Measurements from ENCODE around the gene CDCA5.

The CDCA5 gene, protein sequence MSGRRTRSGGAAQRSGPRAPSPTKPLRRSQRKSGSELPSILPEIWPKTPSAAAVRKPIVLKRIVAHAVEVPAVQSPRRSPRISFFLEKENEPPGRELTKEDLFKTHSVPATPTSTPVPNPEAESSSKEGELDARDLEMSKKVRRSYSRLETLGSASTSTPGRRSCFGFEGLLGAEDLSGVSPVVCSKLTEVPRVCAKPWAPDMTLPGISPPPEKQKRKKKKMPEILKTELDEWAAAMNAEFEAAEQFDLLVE

GRCh38 chr11:65083834-65084597, at the start of gene CDCA5, which contains the start of gene ZFPL1:
TSS of gene CDCA5 (minus strand) at chr11:65084040. CDS start at chr11:65083978, 62 bp downstream.
TSS of gene ZFPL1 (plus strand) at chr11:65084222. CDS start at chr11:65084699, 477 bp downstream.
- peak; percentile 94 for DNase-seq (ENCODE audit: low read depth)

GRCh38 chr11:65132988-65133700, 49.3 kb upstream of the CDCA5 start:
- no peak for DNase-seq (ENCODE audit: low read depth)

GRCh38 chr11:65132238-65132987, 48.6 kb upstream of the CDCA5 start:
- DNase-seq (ENCODE audit: low read depth): no peak

- DNase-seq (ENCODE audit: low read depth): no peak
Observed at GRCh38 chr11:65131895-65132237, 48.0 kb upstream of the CDCA5 start.

GRCh38 chr11:65131417-65131776, 47.6 kb upstream of the CDCA5 start:
- DNase-seq (ENCODE audit: low read depth): no peak

GRCh38 chr11:65130631-65131416, 47.0 kb upstream of the CDCA5 start:
- no peak for DNase-seq (ENCODE audit: low read depth)

- DNase-seq (ENCODE audit: low read depth): no peak
Observed at GRCh38 chr11:65129649-65130441, 46.0 kb upstream of the CDCA5 start.

GRCh38 chr11:65128182-65129145, 44.6 kb upstream of the CDCA5 start:
- DNase-seq (ENCODE audit: low read depth): no peak

GRCh38 chr11:65127473-65128181, 43.8 kb upstream of the CDCA5 start:
- no peak for DNase-seq (ENCODE audit: low read depth)

GRCh38 chr11:65126624-65127274, 42.9 kb upstream of the CDCA5 start:
- no peak for DNase-seq (ENCODE audit: low read depth)

DNA sequence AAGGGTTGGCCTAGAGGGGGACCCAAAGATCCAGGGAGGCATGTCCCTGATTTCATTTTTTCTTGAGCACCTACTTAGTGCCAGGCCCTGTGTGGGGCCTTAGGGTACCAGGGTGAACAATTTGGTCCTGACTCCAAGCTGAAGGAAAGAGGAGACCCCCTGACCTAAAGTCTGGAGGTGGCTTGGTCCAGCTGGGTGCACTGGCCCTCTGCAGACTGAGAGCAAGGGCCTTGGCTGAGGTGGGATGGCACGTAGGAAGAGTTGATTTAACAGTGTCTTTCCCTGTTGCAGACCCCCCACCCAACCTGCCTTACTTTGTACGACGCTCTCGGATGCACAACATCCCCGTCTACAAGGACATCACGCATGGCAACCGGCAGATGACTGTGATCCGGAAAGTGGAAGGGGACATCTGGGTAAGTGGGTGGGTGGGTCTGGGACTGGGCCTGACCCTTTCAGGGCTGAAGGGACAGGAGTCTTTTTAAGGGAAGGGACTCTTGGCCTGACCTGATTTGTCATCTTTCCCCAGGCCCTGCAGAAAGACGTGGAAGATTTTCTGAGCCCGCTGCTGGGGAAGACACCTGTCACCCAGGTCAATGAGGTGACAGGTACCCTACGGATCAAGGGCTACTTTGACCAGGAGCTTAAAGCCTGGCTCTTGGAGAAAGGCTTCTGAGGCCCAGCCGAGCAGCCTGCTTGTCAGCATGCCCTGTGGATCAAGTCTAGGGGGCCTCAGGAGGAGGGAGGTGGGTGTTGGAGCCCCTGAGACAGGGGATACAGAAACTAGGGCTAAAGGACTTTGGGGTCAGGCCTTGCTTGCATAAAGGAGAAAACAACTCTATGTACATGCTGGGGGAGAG, 41.6 kb upstream of the CDCA5 start:
- DNase-seq (ENCODE audit: low read depth): no peak

- no peak for DNase-seq (ENCODE audit: low read depth)
Observed at GRCh38 chr11:65124480-65125196, 40.8 kb upstream of the CDCA5 start.

GRCh38 chr11:65121865-65122696, 38.2 kb upstream of the CDCA5 start, which contains the start of the genes FAU and MRPL49:
TSS of gene FAU (minus strand) at chr11:65122134. CDS start at chr11:65121813, 321 bp downstream.
TSS of gene MRPL49 (plus strand) at chr11:65122321. CDS start at chr11:65122347, 26 bp downstream.
- peak; percentile 98 for DNase-seq (ENCODE audit: low read depth)

DNA sequence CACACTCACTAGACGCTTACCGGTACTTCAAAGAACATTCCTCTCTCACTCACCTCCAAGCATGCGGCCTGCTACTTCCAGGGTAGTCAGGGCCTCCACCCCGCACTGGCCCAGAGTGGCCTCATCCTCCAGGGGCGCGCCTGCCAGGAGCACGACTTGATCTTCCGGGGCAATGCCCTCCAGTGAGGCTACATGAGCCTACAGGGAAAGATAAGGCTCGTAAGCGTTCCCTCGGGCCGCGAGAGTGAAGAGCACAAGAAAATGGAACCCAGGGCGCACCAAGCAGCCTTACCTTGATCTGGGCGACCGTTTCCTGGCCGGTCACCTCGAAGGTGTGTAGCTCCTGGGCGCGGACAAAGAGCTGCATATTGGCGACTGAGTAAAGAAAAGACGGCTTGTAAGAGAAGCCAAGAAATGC, 37.6 kb upstream of the CDCA5 start:
- DNase-seq (ENCODE audit: low read depth): no peak

DNA sequence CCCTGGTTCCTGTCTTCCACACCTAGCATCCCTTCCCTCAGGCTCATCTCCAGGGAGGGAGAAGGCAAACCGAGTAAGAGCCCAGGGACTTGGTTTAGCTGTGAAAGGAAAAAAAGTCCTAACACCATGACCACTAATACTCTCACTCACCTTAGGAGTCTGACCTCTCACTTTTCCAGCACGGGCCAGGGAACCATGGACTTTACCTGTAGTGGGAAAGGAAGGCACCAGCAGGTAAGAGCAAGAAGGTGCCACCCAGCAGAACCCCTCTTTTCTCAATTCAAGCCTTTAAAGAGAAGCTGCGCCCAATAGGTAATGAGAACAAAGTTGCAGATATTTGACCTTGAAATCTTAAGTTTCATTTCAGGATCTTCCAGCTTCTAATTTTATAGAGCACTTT, 37.0 kb upstream of the CDCA5 start:
- no peak for DNase-seq (ENCODE audit: low read depth)

DNA sequence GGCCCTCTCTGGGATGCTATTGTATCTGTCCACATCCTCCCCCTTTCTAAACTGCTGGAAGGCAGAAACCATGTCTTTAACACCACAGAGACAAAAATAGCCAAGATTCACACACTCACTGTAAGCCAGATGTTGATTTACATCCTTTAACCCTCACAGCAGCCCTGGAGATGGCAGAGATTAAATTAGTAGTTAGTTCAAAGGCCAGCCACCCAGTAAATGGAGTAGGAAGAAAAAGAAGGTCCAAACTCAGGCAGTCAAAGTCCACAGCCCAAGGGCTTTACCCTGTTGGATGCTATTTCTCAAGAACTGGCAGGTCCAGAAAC, 35.8 kb upstream of the CDCA5 start:
- DNase-seq (ENCODE audit: low read depth): no peak

Measured in activated T-helper 9 cell treated with anti-CD3 and anti-CD28 coated beads, Interleukin-2, amount 50 U/mL, for 16 hours (primary cell).